Heart left ventricle (tissue), 16 donors: ENCODE measurements around the gene SPTBN1. TPM values are rescaled to one million over a fixed set of nuclear protein-coding genes. Genes with fewer than 3 reads are reported as not detected.

Experiments
- ATAC-seq, 4 donors: fragments of 200-7000 bp; cut with Tn5 transposase; one replicate each; pipeline ENCODE4 v1.9.1; 2020 to 2022; ENCODE audit warnings: moderate library complexity in 4 of 4, mild to moderate bottlenecking in 3 of 4, moderate number of reproducible peaks in 1 of 4
- DNase-seq, 5 donors: peaks; one replicate each; pipeline ENCODE4 v3.0.0-alpha.2; 2020
- H3K27ac ChIP-seq, 12 donors: fragments of 200-600 bp; sonication (generic) in 4 of 12; one replicate each; pipeline versions ENCODE4 v1.5.0 to v1.8.0; 2016 to 2022; ENCODE audit warnings: mild to moderate bottlenecking in 2 of 12
- H3K27me3 ChIP-seq, 9 donors: fragments of 200-600 bp; sonication (generic) in 2 of 9; one replicate each; pipeline versions ENCODE4 v1.5.1 to v1.8.0; 2016 to 2022; ENCODE audit warnings: mild to moderate bottlenecking in 3 of 9
- H3K36me3 ChIP-seq, 9 donors: fragments of 200-600 bp; sonication (generic) in 2 of 9; one replicate each; pipeline versions ENCODE4 v1.5.0 to v1.8.0; 2018 to 2022; ENCODE audit warnings: mild to moderate bottlenecking in 2 of 9
- H3K4me1 ChIP-seq, 12 donors: fragments of 200-600 bp; sonication (generic) in 4 of 12; one replicate each; pipeline versions ENCODE4 v1.5.0 to v1.8.0; 2016 to 2022; ENCODE audit warnings: mild to moderate bottlenecking in 3 of 12
- H3K4me3 ChIP-seq, 12 donors: fragments of 200-600 bp; sonication (generic) in 4 of 12; one replicate each; pipeline versions ENCODE4 v1.5.0 to v1.8.0; 2017 to 2022; ENCODE audit warnings: mild to moderate bottlenecking in 9 of 12, moderate library complexity in 4 of 12
- H3K9me3 ChIP-seq, 12 donors: fragments of 200-600 bp; sonication (generic) in 4 of 12; one replicate each; pipeline versions ENCODE4 v1.5.0 to v1.8.0; 2016 to 2022; ENCODE audit warnings: mild to moderate bottlenecking in 1 of 12
- POLR2A ChIP-seq, 2 donors: fragments of 450-650 bp; IDR thresholded peaks; one replicate each; pipeline ENCODE4 v1.6.1; 2017; ENCODE audit warnings: antibody characterized with exemption in 2 of 2, mild to moderate bottlenecking in 2 of 2, moderate library complexity in 2 of 2
- WGBS, 4 donors: extraction: QIAGEN DNeasy Blood & Tissue Kit in 2 of 4; methylation state at CpG; one replicate each; pipeline versions ENCODE4 v1.1.5 to v1.1.7; 2013 to 2018; 5-methylcytosine and 5-hydroxymethylcytosine counted together
- intact Hi-C, 10 donors: fragments of 100-400 bp; cut with DNase I; formaldehyde crosslinking; loops; one replicate each; pipeline versions ENCODE4 v1.11.1 to v1.14.2; 2022
- polyA plus RNA-seq, 2 donors: library from polyadenylated mRNA; stranded (reverse); fragments of 200-250 nt; gene quantifications; one replicate each; pipeline ENCODE4 v1.2.3, GENCODE V29; 2013
- total RNA-seq, 9 donors: library from RNA; depleted of rRNA in 2 of 9; stranded (reverse); fragments of >200 nt in 2 of 9; fragmentation: NEBNext Ultra II Directional in 3 of 9; extraction: Animal tissue kit (Norgen Biotek cat#: 25700) in 3 of 9; gene quantifications; one replicate each; pipeline versions ENCODE4 v1.1.0 to v1.2.4, GENCODE V29; 2016 to 2023
- TF ChIP-seq, protein P1 (sequence below), 12 donors: fragments of 200-600 bp; sonication (generic) in 4 of 12; IDR thresholded peaks; one replicate each; pipeline versions ENCODE4 v1.5.0 to v1.8.0; 2018 to 2022; ENCODE audit warnings: antibody characterized with exemption in 12 of 12, mild to moderate bottlenecking in 5 of 12
- donor health status: ischemic (EF 13 %, LVEDD 7.1; RV severe dilation, severe dysfunction).
- donor health status: healthy with polysubstance abuse.
- donor health status: DM: no; HTN: yes; CAD: no.
- donor health status: DM: no; HTN: no; CAD: no.
- donor health status: ischemic (EF 25% LVEDD 6.9; RV normal size, moderate dysfunction).
- donor health status: ischemic (EF 25% LVEDD 5.7; RV mildly dilated, moderate dysfunction).
- donor health status: healthy.
- donor health status: DM: yes; HTN: yes; CAD: no.
- donor health status: ischemic (EF 35%, LVEDD 5.7; RV mildly dilated, moderate dysfunction).
- donor health status: nonischemic (EF 11% LVEDD 7.7; RV severe dilation, severe dysfunction).
- donor health status: DM: yes; HTN: yes; CAD: no.
- donor health status: PGD.
- donor health status: ischemic (EF 29% LVEDD 5.4; RV normal size, mild dysfunction).
- donor health status: nonischemic (EF 23%, LVEDD 6.1; RV moderate dilation, normal function).

SPTBN1 gene
- total and polyA plus RNA-seq, 11 donors = 124 to 659 (median 422) TPM

GRCh38 chr2:54605836-54606235, 149.7 kb downstream of the SPTBN1 start:
- DNase-seq = no peak
- Histone ChIP-seq H3K36me3 (no peaks in the 10 kb centered on the region), H3K27ac (peak overlapping the region in 11 of 12 donors; percentile 25 to 82 (median 73)), H3K4me1 (peaks cover 27 to 100% (median 95%) of the 10 kb centered on the region in 12 donors), H3K4me3 (no peak overlapping the region), H3K9me3 (no peaks in the 10 kb centered on the region), H3K27me3 (no peaks in the 10 kb centered on the region)
- no peak for ATAC-seq
- intact Hi-C loops = no loop called here
- WGBS, 4 donors = 55 to 79% (median 65%) methylated on average over 3 of the region's 3 CpGs
- TF ChIP-seq, protein P1, sequence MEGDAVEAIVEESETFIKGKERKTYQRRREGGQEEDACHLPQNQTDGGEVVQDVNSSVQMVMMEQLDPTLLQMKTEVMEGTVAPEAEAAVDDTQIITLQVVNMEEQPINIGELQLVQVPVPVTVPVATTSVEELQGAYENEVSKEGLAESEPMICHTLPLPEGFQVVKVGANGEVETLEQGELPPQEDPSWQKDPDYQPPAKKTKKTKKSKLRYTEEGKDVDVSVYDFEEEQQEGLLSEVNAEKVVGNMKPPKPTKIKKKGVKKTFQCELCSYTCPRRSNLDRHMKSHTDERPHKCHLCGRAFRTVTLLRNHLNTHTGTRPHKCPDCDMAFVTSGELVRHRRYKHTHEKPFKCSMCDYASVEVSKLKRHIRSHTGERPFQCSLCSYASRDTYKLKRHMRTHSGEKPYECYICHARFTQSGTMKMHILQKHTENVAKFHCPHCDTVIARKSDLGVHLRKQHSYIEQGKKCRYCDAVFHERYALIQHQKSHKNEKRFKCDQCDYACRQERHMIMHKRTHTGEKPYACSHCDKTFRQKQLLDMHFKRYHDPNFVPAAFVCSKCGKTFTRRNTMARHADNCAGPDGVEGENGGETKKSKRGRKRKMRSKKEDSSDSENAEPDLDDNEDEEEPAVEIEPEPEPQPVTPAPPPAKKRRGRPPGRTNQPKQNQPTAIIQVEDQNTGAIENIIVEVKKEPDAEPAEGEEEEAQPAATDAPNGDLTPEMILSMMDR (IDR thresholded peaks at IDR 0.05) = no peak
- no peak for TF ChIP-seq POLR2A (IDR thresholded peaks at IDR 0.05)

DNA sequence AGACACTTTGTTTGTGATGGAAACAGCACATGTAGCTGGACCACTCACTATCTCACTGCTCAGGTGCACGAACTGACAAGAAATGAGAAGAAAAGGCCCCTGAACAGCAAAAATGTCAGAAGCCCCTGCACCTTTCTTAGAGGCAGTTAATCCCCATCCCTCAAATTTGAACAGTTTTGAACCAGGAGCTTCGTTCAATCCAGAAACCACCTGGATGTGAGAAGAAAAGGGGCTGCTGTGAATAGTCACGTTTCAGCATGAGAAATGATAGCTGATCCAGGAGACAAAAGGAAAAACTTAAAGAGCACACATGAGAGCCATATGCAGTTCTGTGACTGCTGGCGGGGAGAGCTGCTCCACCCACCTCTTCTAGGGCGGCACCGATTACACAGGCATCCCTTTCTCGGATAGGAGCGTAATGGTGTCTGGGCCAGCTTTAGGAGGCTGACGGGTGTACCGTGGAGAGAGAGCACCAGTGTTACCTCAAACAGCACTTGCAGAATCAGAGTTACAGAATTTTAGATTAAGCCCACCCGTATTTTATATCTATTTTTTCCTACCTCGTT, 150.3 kb downstream of the SPTBN1 start:
- TF ChIP-seq, protein P1 (IDR thresholded peaks at IDR 0.05) = no peak
- no peak for TF ChIP-seq POLR2A (IDR thresholded peaks at IDR 0.05)
- intact Hi-C loops = no loop called here
- no peaks in the 10 kb centered on the region for H3K27me3 ChIP-seq
- peak overlapping the region in 10 of 12 donors; percentile 28 to 82 (median 75) for H3K27ac ChIP-seq
- peaks cover 27 to 100% (median 95%) of the 10 kb centered on the region in 12 donors for H3K4me1 ChIP-seq
- ATAC-seq (peak; percentile 52 to 84 (median 75)), DNase-seq (peak in 4 of 5 donors; percentile 61 to 67 (median 63))
- H3K36me3 ChIP-seq = peaks cover 0 to under 1% (median 0%) of the 10 kb centered on the region in 9 donors
- H3K9me3 ChIP-seq = no peaks in the 10 kb centered on the region
- no peak overlapping the region for H3K4me3 ChIP-seq
- 7 to 23% (median 20%) methylated on average over 12 of the region's 12 CpGs for WGBS, 4 donors

DNA sequence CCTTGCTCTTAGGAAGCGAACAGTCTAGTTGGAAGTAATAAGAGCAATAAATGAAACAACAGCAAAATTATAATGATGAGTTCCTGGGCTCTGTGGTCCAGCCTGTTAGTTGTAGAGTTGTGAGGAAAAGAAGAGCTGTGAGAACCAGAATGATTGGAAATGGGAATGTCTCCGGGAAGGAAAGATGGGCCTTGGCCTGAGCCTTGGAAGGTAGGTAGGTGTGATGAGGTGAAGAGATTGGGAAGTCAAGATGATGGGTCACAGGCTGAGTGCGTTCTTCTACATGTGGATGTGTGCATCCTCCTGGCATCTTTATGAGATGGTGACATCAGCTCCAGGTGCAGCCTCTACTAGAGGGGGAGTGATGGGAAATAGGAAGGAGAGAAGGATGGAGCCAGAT, 152.1 kb downstream of the SPTBN1 start:
- Histone ChIP-seq H3K27ac (peak overlapping the region in 2 of 12 donors; percentile 2 to 77), H3K9me3 (no peaks in the 10 kb centered on the region), H3K36me3 (peaks cover 0 to 16% (median 10%) of the 10 kb centered on the region in 9 donors), H3K27me3 (no peaks in the 10 kb centered on the region), H3K4me1 (peaks cover 27 to 100% (median 95%) of the 10 kb centered on the region in 12 donors), H3K4me3 (no peak overlapping the region)
- TF ChIP-seq POLR2A (IDR thresholded peaks at IDR 0.05) = no peak
- TF ChIP-seq, protein P1 (IDR thresholded peaks at IDR 0.05) = no peak
- DNase-seq = peak in 1 of 5 donors; percentile 12
- WGBS, 4 donors = 81 to 89% (median 85%) methylated on average over 3 of the region's 3 CpGs
- intact Hi-C loops = no loop called here
- no peak for ATAC-seq

DNA sequence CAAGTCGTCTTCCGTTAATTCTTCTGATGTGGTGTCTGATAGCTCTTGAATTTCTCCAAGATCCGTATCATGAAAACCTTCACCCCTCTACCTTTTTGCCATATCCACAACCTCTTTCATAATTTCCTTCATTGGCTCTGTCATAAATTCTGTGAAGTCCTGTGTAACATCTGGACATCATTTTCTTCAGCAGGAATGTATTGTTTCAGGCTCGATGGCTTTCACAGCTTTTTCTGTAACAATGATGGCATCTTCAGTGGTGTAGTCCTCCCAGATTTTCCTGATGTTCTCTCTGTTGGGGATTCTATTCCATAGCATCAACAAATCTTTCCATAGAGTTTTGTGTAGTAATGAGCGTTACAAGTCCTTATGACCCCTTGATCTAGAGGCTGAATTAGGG, 153.1 kb downstream of the SPTBN1 start:
- Histone ChIP-seq H3K36me3 (peaks cover 0 to 25% (median 17%) of the 10 kb centered on the region in 9 donors), H3K27me3 (no peaks in the 10 kb centered on the region), H3K4me3 (no peak overlapping the region), H3K27ac (peak overlapping the region in 7 of 12 donors; percentile 1 to 48 (median 14)), H3K4me1 (peaks cover 23 to 100% (median 95%) of the 10 kb centered on the region in 12 donors), H3K9me3 (no peaks in the 10 kb centered on the region)
- intact Hi-C loops = no loop called here
- ATAC-seq = no peak
- TF ChIP-seq, protein P1 (IDR thresholded peaks at IDR 0.05) = no peak
- no peak for TF ChIP-seq POLR2A (IDR thresholded peaks at IDR 0.05)
- no peak for DNase-seq
- 68 to 74% (median 72%) methylated on average over 5 of the region's 5 CpGs for WGBS, 4 donors
